MM.1S (cell line): ENCODE results near the gene TTLL5.

Experiments used
- CTCF ChIP-seq: fragments of 300-600 bp; sonication (generic); IDR thresholded peaks from 2 replicates; pipeline ENCODE4 v1.5.1; 2016; ENCODE audit warnings: antibody characterized with exemption, low read length, mixed read lengths
- EZH2phosphoT487 ChIP-seq: fragments of 300-600 bp; sonication (generic); IDR thresholded peaks from 2 replicates; pipeline ENCODE4 v1.6.1; 2018; ENCODE audit warnings: antibody characterized with exemption, low read length

DNA sequence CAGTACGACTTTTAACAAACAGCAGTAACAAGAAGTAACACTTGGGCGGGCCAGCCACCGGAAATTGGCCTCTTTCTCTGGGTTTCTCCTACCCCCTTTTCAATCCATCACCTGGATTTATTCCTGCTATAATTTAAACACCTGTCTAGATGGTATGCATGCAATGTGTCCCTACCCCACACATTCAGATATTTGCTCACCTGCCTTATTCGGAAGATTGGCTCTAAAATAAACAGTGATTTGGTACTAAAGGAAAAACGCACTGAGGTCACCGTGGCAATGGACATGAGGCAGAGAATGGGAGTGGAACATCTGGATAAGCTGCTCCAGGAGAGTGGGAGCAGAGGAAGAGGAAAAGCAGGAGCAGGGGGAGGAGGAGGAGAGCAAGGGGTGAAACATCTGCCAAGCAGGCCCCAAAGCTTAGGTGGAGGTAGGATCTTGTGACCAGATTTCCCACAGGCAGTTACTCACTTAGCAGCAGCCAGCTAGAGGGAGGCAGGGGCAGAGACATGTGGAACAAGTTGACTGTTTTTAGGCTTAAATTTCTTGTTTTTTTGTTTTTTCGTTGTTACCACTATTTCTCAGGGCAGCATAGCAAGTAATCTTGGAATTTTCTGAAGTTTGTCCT is 150.9 kb downstream of the TTLL5 start:
- TF ChIP-seq CTCF (no peak), EZH2phosphoT487 (no peak)
